Measurements from ENCODE around the gene MERTK.

DNA sequence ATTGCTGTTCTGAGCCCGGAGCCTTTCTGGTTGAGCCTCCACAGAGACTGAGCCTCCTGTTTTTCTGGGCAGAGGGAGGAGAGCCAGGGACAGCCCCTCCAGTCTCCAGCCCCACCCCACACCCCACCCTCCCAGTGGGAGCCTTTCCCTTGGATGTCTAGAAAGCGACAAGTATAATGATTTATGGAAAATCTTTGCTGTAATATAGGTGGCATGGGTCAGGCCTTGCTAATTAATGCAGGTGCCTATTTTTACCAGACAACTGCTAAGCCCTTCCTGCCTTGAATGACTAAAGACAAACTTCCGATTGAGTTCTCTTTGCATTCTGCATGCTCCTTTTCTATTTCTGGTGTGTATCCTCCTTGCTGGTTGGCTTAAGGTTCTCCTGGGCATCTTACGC, 43.1 kb downstream of the MERTK start:
- TF ChIP-seq, protein P1, sequence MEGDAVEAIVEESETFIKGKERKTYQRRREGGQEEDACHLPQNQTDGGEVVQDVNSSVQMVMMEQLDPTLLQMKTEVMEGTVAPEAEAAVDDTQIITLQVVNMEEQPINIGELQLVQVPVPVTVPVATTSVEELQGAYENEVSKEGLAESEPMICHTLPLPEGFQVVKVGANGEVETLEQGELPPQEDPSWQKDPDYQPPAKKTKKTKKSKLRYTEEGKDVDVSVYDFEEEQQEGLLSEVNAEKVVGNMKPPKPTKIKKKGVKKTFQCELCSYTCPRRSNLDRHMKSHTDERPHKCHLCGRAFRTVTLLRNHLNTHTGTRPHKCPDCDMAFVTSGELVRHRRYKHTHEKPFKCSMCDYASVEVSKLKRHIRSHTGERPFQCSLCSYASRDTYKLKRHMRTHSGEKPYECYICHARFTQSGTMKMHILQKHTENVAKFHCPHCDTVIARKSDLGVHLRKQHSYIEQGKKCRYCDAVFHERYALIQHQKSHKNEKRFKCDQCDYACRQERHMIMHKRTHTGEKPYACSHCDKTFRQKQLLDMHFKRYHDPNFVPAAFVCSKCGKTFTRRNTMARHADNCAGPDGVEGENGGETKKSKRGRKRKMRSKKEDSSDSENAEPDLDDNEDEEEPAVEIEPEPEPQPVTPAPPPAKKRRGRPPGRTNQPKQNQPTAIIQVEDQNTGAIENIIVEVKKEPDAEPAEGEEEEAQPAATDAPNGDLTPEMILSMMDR (IDR thresholded peaks at IDR 0.05; ENCODE audit: low read length), result no peak
- TF ChIP-seq EZH2 (optimal IDR thresholded peaks at IDR 0.05; ENCODE audit: low read depth, low read length), result no peak

Data from MM.1S (cell line).